HG03520 (cell line): ENCODE data around the gene S100A13.

Experiments
- ATAC-seq: cut with Tn5 transposase; IDR thresholded peaks from one replicate; pipeline ENCODE4 v1.9.1; 2021; ENCODE audit warnings: mild to moderate bottlenecking, moderate library complexity; ENCODE audit not compliant: unreplicated experiment

The S100A13 gene

GRCh38 chr1:153573351-153573750, 54.0 kb downstream of the S100A13 start:
- no peak for ATAC-seq

GRCh38 chr1:153572569-153573015, 54.7 kb downstream of the S100A13 start:
- no peak for ATAC-seq

GRCh38 chr1:153571706-153572105, 55.6 kb downstream of the S100A13 start:
- ATAC-seq: no peak

- ATAC-seq: no peak
Measured at GRCh38 chr1:153570874-153571273, 56.4 kb downstream of the S100A13 start.

GRCh38 chr1:153569465-153569864, 57.8 kb downstream of the S100A13 start:
- no peak for ATAC-seq
